HepG2 (cell line): Measurements from ENCODE around the gene RAD23A. TPM values are rescaled to one million over a fixed set of nuclear protein-coding genes. Genes with fewer than 3 reads are reported as not detected.

ENCODE experiments used
- ATAC-seq: fragments of 200-7000 bp; cut with Tn5 transposase; 3 replicates; pipeline ENCODE4 v1.9.1; 2020; ENCODE audit warnings: mild to moderate bottlenecking, moderate library complexity
- BruUV-seq: library from RNA; stranded (reverse); fragments of 400-500 nt; replicated peaks from 2 replicates; lab custom pipeline; 2021; lab: Mats Ljungman, UMichigan
- CTCF ChIA-PET: fragments of 300-600 bp; formaldehyde crosslinking; extraction: SDS; loops from one replicate; lab custom pipeline; 2021; ENCODE audit warnings: low total read pairs, inconsistent platforms, low intra/inter-chr PET ratio; lab: Yijun Ruan, JAX
- POLR2A ChIA-PET: fragments of 350-600 bp; sonication (Branson Sonifier 250); formaldehyde crosslinking; loops from one replicate; lab custom pipeline; 2020; ENCODE audit warnings: antibody characterized with exemption, inconsistent platforms; lab: Yijun Ruan, JAX
- DNase-seq: peaks from one replicate; pipeline ENCODE4 v3.0.0-alpha.2; 2015; ENCODE audit warnings: low spot score
- FAIRE-seq: peaks from 3 replicates; lab custom pipeline; 2011; peaks lifted over from hg19 to GRCh38; lab: Jason Lieb, UNC
- H2AFZ ChIP-seq: one replicate; pipeline ENCODE4 v1.6.1; 2011; ENCODE audit warnings: low read length, inconsistent platforms
- H3K27ac ChIP-seq: fragments of 300-600 bp; 3 replicates; pipeline ENCODE4 v1.8.0; 2011; ENCODE audit warnings: mixed run types, mild to moderate bottlenecking, mixed read lengths, low read length, inconsistent platforms; ENCODE audit not compliant: insufficient read depth; ENCODE audit errors: extremely low read length
- H3K27me3 ChIP-seq, 2 experiments: fragments of 200-600 bp in 1 of 2; 2 replicates in 1 of 2; 3 replicates in 1 of 2; pipeline versions ENCODE4 v1.6.0 to v1.8.0; 2011; ENCODE audit warnings: low read length in 2 of 2, mild to moderate bottlenecking in 2 of 2, moderate library complexity in 2 of 2, inconsistent platforms in 1 of 2; ENCODE audit not compliant: insufficient read depth in 2 of 2, control insufficient read depth in 1 of 2
- H3K36me3 ChIP-seq, 2 experiments: fragments of 200-600 bp in 1 of 2; replicated peaks in 1 of 2; 2 replicates in 1 of 2; 3 replicates in 1 of 2; pipeline versions ENCODE4 v1.5.1 to v1.8.0; 2011; ENCODE audit warnings: low read length in 2 of 2, inconsistent platforms in 1 of 2; ENCODE audit not compliant: insufficient read depth in 2 of 2, control insufficient read depth in 1 of 2
- H3K4me1 ChIP-seq: 2 replicates; pipeline ENCODE4 v1.5.1; 2012; ENCODE audit warnings: low read length, inconsistent platforms; ENCODE audit not compliant: insufficient read depth
- H3K4me2 ChIP-seq: 2 replicates; pipeline ENCODE4 v1.6.0; 2011; ENCODE audit warnings: low read depth, low read length, inconsistent platforms
- H3K4me3 ChIP-seq, 3 experiments: fragments of 200-600 bp in 1 of 3; sonication (generic), shearing (Covaris generic) in 1 of 3; replicated peaks in 1 of 3; 2 replicates each; pipeline ENCODE4 v1.5.1; 2011 to 2016; ENCODE audit warnings: low read length in 3 of 3, inconsistent platforms in 2 of 3, low read depth in 2 of 3, mild to moderate bottlenecking in 2 of 3, control low read depth in 1 of 3, mixed read lengths in 1 of 3; ENCODE audit not compliant: insufficient read depth in 1 of 3
- H3K79me2 ChIP-seq: one replicate; pipeline ENCODE4 v1.6.1; 2011; ENCODE audit warnings: low read length, inconsistent platforms; ENCODE audit not compliant: insufficient read depth
- H3K9ac ChIP-seq: 2 replicates; pipeline ENCODE4 v1.6.0; 2011; ENCODE audit warnings: mild to moderate bottlenecking, low read depth, low read length, inconsistent platforms; ENCODE audit not compliant: insufficient read depth
- H3K9me3 ChIP-seq: 2 replicates; pipeline ENCODE4 v1.5.1; 2012; ENCODE audit warnings: mild to moderate bottlenecking, low read length
- H4K20me1 ChIP-seq: 2 replicates; pipeline ENCODE4 v1.6.0; 2011; ENCODE audit warnings: inconsistent platforms, mild to moderate bottlenecking, low read length, moderate library complexity; ENCODE audit not compliant: insufficient read depth
- BORCS8-MEF2B ChIP-seq: sonication (generic); formaldehyde crosslinking; IDR thresholded peaks from 2 replicates; pipeline ENCODE4 v1.8.0; 2022; ENCODE audit warnings: mild to moderate bottlenecking, missing genetic modification reagents
- CREBL2 ChIP-seq: sonication (generic); formaldehyde crosslinking; IDR thresholded peaks from 2 replicates; pipeline ENCODE4 v1.8.1; 2023; ENCODE audit warnings: missing genetic modification reagents, mild to moderate bottlenecking, borderline replicate concordance
- DPF2 ChIP-seq: sonication (generic); formaldehyde crosslinking; IDR thresholded peaks from 2 replicates; pipeline ENCODE4 v1.4.0; 2020; ENCODE audit warnings: mild to moderate bottlenecking, low read depth, missing genetic modification reagents, borderline replicate concordance
- HCFC1 ChIP-seq: fragments of 150-350 bp; IDR thresholded peaks from 2 replicates; pipeline ENCODE4 v1.6.1; 2014; ENCODE audit warnings: low read depth, low read length
- KDM5B ChIP-seq: sonication (generic); formaldehyde crosslinking; IDR thresholded peaks from 2 replicates; pipeline ENCODE4 v1.4.0; 2020; ENCODE audit warnings: missing genetic modification reagents, mild to moderate bottlenecking, borderline replicate concordance
- KLF11 ChIP-seq: IDR thresholded peaks from 2 replicates; pipeline ENCODE4 v1.6.1; 2016; ENCODE audit warnings: missing compliant biosample characterization
- MATR3 ChIP-seq: sonication (generic); formaldehyde crosslinking; IDR thresholded peaks from 2 replicates; pipeline ENCODE4 v1.4.0; 2020; ENCODE audit warnings: missing genetic modification reagents
- NR3C1 ChIP-seq: sonication (generic); formaldehyde crosslinking; IDR thresholded peaks from 2 replicates; pipeline ENCODE4 v1.4.0; 2020; ENCODE audit warnings: missing genetic modification reagents
- RCOR2 ChIP-seq: IDR thresholded peaks from 2 replicates; pipeline ENCODE4 v1.6.1; 2016; ENCODE audit warnings: missing biosample characterization, missing genetic modification reagents
- SMC3 ChIP-seq: IDR thresholded peaks from 2 replicates; pipeline ENCODE4 v1.6.1; 2011; ENCODE audit warnings: low read length, improper control_type of control experiment
- TOPORS ChIP-seq: sonication (generic); formaldehyde crosslinking; IDR thresholded peaks from 2 replicates; pipeline ENCODE4 v1.8.0; 2023; ENCODE audit warnings: mild to moderate bottlenecking, missing genetic modification reagents
- ZFP62 ChIP-seq: sonication (generic); formaldehyde crosslinking; IDR thresholded peaks from 2 replicates; pipeline ENCODE4 v1.4.0; 2020; ENCODE audit warnings: missing genetic modification reagents
- ZNF124 ChIP-seq: sonication (generic); formaldehyde crosslinking; IDR thresholded peaks from 2 replicates; pipeline ENCODE4 v1.4.0; 2020; ENCODE audit warnings: missing genetic modification reagents
- ZNF280B ChIP-seq: sonication (generic); formaldehyde crosslinking; IDR thresholded peaks from 2 replicates; pipeline ENCODE4 v1.5.0; 2020; ENCODE audit warnings: missing genetic modification reagents, mild to moderate bottlenecking, borderline replicate concordance
- ZNF292 ChIP-seq: sonication (generic); formaldehyde crosslinking; IDR thresholded peaks from 2 replicates; pipeline ENCODE4 v1.8.1; 2022; ENCODE audit warnings: mild to moderate bottlenecking, low read depth, missing genetic modification reagents, borderline replicate concordance
- ZNF317 ChIP-seq: sonication (generic); formaldehyde crosslinking; IDR thresholded peaks from 2 replicates; pipeline ENCODE4 v1.5.0; 2020; ENCODE audit warnings: mild to moderate bottlenecking, missing genetic modification reagents
- ZNF619 ChIP-seq: sonication (generic); formaldehyde crosslinking; IDR thresholded peaks from 2 replicates; pipeline ENCODE4 v1.4.0; 2020; ENCODE audit warnings: mild to moderate bottlenecking, missing genetic modification reagents
- WGBS: methylation state at CpG from one replicate; pipeline ENCODE4 v1.1.6; 2017; ENCODE audit warnings: low lambda C conversion rate; 5-methylcytosine and 5-hydroxymethylcytosine counted together
- in situ Hi-C: cut with HindIII; loops from 2 replicates; pipeline ENCODE4 v1.10.0; 2017; ENCODE audit warnings: low pct_unique_long_range_greater_than_20kb; ENCODE audit not compliant: extremely low pct_ligation_motif_present
- intact Hi-C: fragments of 100-400 bp; cut with micrococcal nuclease; formaldehyde crosslinking; loops from one replicate; pipeline ENCODE4 v1.10.0; 2022; ENCODE audit not compliant: unreplicated experiment
- polyA plus RNA-seq, 8 experiments: library from polyadenylated mRNA; depleted of rRNA in 3 of 8; stranded (reverse) in 7 of 8; unstranded in 1 of 8; fragments of >200 nt; fragmentation: Illumina TruSeq in 4 of 8; extraction: Trizol in 4 of 8; gene quantifications; 2 replicates each; pipeline versions ENCODE4 v1.2.1 to v1.2.3, GENCODE V29; 2011 to 2016; ENCODE audit warnings: low read depth in 4 of 8, missing spikeins in 1 of 8, mixed read lengths in 1 of 8; ENCODE audit not compliant: insufficient read depth in 1 of 8
- total RNA-seq, 5 experiments: library from RNA; depleted of rRNA; stranded (reverse); fragments of >200 nt; fragmentation: Illumina TruSeq; extraction: Trizol; gene quantifications; 2 replicates each; pipeline ENCODE4 v1.2.3, GENCODE V29; 2016; ENCODE audit warnings: low read depth in 1 of 5

RAD23A gene
- total and polyA plus RNA-seq, 2 of the 13 experiments (the other 11 are each of a cell fraction or from before 2014, with no cell fraction given) = 42.5 to 54.2 TPM

- H2AFZ ChIP-seq = no peak overlapping the region
These were observed 47.9 kb downstream of the RAD23A start for GRCh38 chr19:12993562-12993961.

GRCh38 chr19:12994701-12995595, 49.3 kb downstream of the RAD23A start, which contains the start of gene NFIX:
TSS of gene NFIX (plus strand) at chr19:12995475. CDS start at chr19:12995838, 363 bp downstream.
- FAIRE-seq (no peak), ATAC-seq (peak; percentile 12; the same call in 1 of the 3 replicates), DNase-seq (peak; percentile 24)
- H3K36me3 ChIP-seq = peaks cover 3 to 10% of the 10 kb centered on the region in 2 experiments; a peak in 4 of 5 replicates
- H2AFZ ChIP-seq = no peak within 1 kb of the TSS
- H3K9ac ChIP-seq = peak within 1 kb of the TSS; percentile 78
- H3K9me3 ChIP-seq = no peaks in the 10 kb centered on the region
- BruUV-seq = no TSS peak
- H3K4me3 ChIP-seq = peak within 1 kb of the TSS; percentile 79 to 96 (median 85); a peak in 5 of 6 replicates
- H3K79me2 ChIP-seq = peaks cover 23% of the 10 kb centered on the region
- H3K4me2 ChIP-seq = peak within 1 kb of the TSS; percentile 98
- peaks cover 3% of the 10 kb centered on the region; the same call in 1 of the 2 replicates for H4K20me1 ChIP-seq
- H3K27ac ChIP-seq = peak within 1 kb of the TSS; percentile 58
- ChIA-PET CTCF (no interaction called here), POLR2A (no interaction called here)
- intact Hi-C loops = no loop called here
- in situ Hi-C loops = no loop called here
- peaks cover 32% of the 10 kb centered on the region for H3K4me1 ChIP-seq
- 36% methylated on average over 32 of the region's 84 CpGs for WGBS
- H3K27me3 ChIP-seq = no peaks in the 10 kb centered on the region
- TF ChIP-seq ZNF292 (no peak), BORCS8-MEF2B (CRISPR knock-in tag) (peak; percentile 28; the same call in 1 of the 2 replicates), ZNF619 (CRISPR knock-in tag) (0 out of 2 replicates have a peak, but pooled peaks have one; percentile 35), RCOR2 (CRISPR knock-in tag) (no peak), HCFC1 (no peak), TOPORS (CRISPR knock-in tag) (no peak), ZNF280B (CRISPR knock-in tag) (peak; percentile 68; the same call in 1 of the 2 replicates), DPF2 (CRISPR knock-in tag) (no peak), SMC3 (no peak), KLF11 (CRISPR knock-in tag) (no peak), KDM5B (CRISPR knock-in tag) (peak; percentile 55; the same call in 1 of the 2 replicates)

More at GRCh38 chr19:12993562-12993961, 47.9 kb downstream of the RAD23A start:
- no peak for FAIRE-seq
- Histone ChIP-seq H3K36me3 (peaks cover 1 to 3% of the 10 kb centered on the region in 2 experiments; a peak in 3 of 5 replicates), H3K4me1 (peaks cover 32% of the 10 kb centered on the region), H3K4me3 (no peak overlapping the region), H4K20me1 (peaks cover 3% of the 10 kb centered on the region; the same call in 1 of the 2 replicates), H3K9me3 (no peaks in the 10 kb centered on the region), H3K79me2 (peaks cover 17% of the 10 kb centered on the region), H3K27me3 (no peaks in the 10 kb centered on the region), H3K4me2 (no peak overlapping the region), H3K27ac (no peak overlapping the region), H3K9ac (no peak overlapping the region)
- ChIA-PET CTCF (no interaction called here), POLR2A (interaction anchor here (1.3 kb wide), 1 partner anchor 60 kb away, joined by 3 read pairs; no protein-coding TSS in a partner anchor)
- intact Hi-C loops (no loop called here), in situ Hi-C loops (no loop called here)
- no peak for TF ChIP-seq ZFP62 (CRISPR knock-in tag)
- no peak for TF ChIP-seq MATR3
- TF ChIP-seq NR3C1 = no peak
- TF ChIP-seq CREBL2 (CRISPR knock-in tag) = no peak
- TF ChIP-seq ZNF317 (CRISPR knock-in tag) = no peak
- no peak for TF ChIP-seq ZNF124
- 91% methylated on average over 7 of the region's 7 CpGs for WGBS
- DNase-seq = no peak
- no TSS peak for BruUV-seq
- ATAC-seq = no peak
